Ishikawa (cell line): ENCODE results near the gene SDK2.

Experiments
- CEBPB ChIP-seq: IDR thresholded peaks from 2 replicates; pipeline ENCODE4 v1.6.1; 2012
- CREB1 ChIP-seq: IDR thresholded peaks from 2 replicates; pipeline ENCODE4 v1.6.1; 2012; ENCODE audit warnings: low read depth
- EGR1 ChIP-seq: IDR thresholded peaks from 2 replicates; pipeline ENCODE4 v1.6.1; 2012
- EP300 ChIP-seq: IDR thresholded peaks from 2 replicates; pipeline ENCODE4 v1.6.1; 2012; ENCODE audit warnings: borderline replicate concordance
- FOXM1 ChIP-seq: IDR thresholded peaks from 2 replicates; pipeline ENCODE4 v1.6.1; 2012; ENCODE audit warnings: low read depth, borderline replicate concordance
- MAX ChIP-seq: IDR thresholded peaks from 2 replicates; pipeline ENCODE4 v1.6.1; 2012
- NFIC ChIP-seq: IDR thresholded peaks from 2 replicates; pipeline ENCODE4 v1.6.1; 2012
- RAD21 ChIP-seq: IDR thresholded peaks from 2 replicates; pipeline ENCODE4 v1.6.1; 2012; ENCODE audit warnings: low read depth
- REST ChIP-seq: IDR thresholded peaks from 2 replicates; pipeline ENCODE4 v1.6.1; 2012; ENCODE audit warnings: low read depth, mild to moderate bottlenecking
- TAF1 ChIP-seq: IDR thresholded peaks from 2 replicates; pipeline ENCODE4 v1.6.1; 2012; ENCODE audit warnings: low read depth, mild to moderate bottlenecking
- TCF12 ChIP-seq: IDR thresholded peaks from 2 replicates; pipeline ENCODE4 v1.6.1; 2012; ENCODE audit warnings: low read depth
- TEAD4 ChIP-seq: IDR thresholded peaks from 2 replicates; pipeline ENCODE4 v1.6.1; 2012
- USF1 ChIP-seq: IDR thresholded peaks from 2 replicates; pipeline ENCODE4 v1.6.1; 2012
- YY1 ChIP-seq: IDR thresholded peaks from 2 replicates; pipeline ENCODE4 v1.6.1; 2012; ENCODE audit warnings: low read depth

GRCh38 chr17:73496232-73496631 lies 148.0 kb downstream of the SDK2 start:
- no peak for TF ChIP-seq REST
- no peak for TF ChIP-seq CEBPB
- no peak for TF ChIP-seq EP300
- TF ChIP-seq YY1: no peak
- TF ChIP-seq EGR1: no peak
- no peak for TF ChIP-seq MAX
- TF ChIP-seq CREB1: no peak
- no peak for TF ChIP-seq RAD21
- TF ChIP-seq FOXM1: no peak
- no peak for TF ChIP-seq TEAD4
- TF ChIP-seq USF1: no peak
- no peak for TF ChIP-seq NFIC
- no peak for TF ChIP-seq TAF1
- TF ChIP-seq TCF12: no peak
